ENCODE data around the gene CFAP20.

CFAP20 gene

GRCh38 chr16:58124601-58124915 lies 4.6 kb downstream of the CFAP20 start:
- DNase-seq (ENCODE audit: low read depth), result no peak

- no peak for DNase-seq (ENCODE audit: low read depth)
Observed at GRCh38 chr16:58123896-58124600, 5.1 kb downstream of the CFAP20 start.

- no peak for DNase-seq (ENCODE audit: low read depth)
Observed at GRCh38 chr16:58121132-58121531, 8.0 kb downstream of the CFAP20 start.

- no peak for DNase-seq (ENCODE audit: low read depth)
Observed at GRCh38 chr16:58120234-58120633, 8.9 kb downstream of the CFAP20 start.

GRCh38 chr16:58119509-58119845 lies 9.7 kb downstream of the CFAP20 start:
- DNase-seq (ENCODE audit: low read depth), result no peak

GRCh38 chr16:58118801-58119508 lies 10.2 kb downstream of the CFAP20 start:
- DNase-seq (ENCODE audit: low read depth), result no peak

- no peak for DNase-seq (ENCODE audit: low read depth)
Observed at GRCh38 chr16:58116529-58116928, 12.7 kb downstream of the CFAP20 start.

GRCh38 chr16:58116081-58116480 lies 13.1 kb downstream of the CFAP20 start:
- DNase-seq (ENCODE audit: low read depth), result no peak

GRCh38 chr16:58114827-58115825 lies 14.1 kb downstream of the CFAP20 start:
- no peak for DNase-seq (ENCODE audit: low read depth)

GRCh38 chr16:58111302-58111627 lies 17.9 kb downstream of the CFAP20 start:
- no peak for DNase-seq (ENCODE audit: low read depth)

GRCh38 chr16:58110571-58111301 lies 18.4 kb downstream of the CFAP20 start:
- DNase-seq (ENCODE audit: low read depth), result no peak

GRCh38 chr16:58109881-58110280 lies 19.3 kb downstream of the CFAP20 start:
- DNase-seq (ENCODE audit: low read depth), result no peak

- DNase-seq (ENCODE audit: low read depth), result no peak
Observed at GRCh38 chr16:58109330-58109729, 19.9 kb downstream of the CFAP20 start.

GRCh38 chr16:58107709-58108108 lies 21.5 kb downstream of the CFAP20 start:
- DNase-seq (ENCODE audit: low read depth), result no peak

GRCh38 chr16:58107228-58107627 lies 22.0 kb downstream of the CFAP20 start:
- DNase-seq (ENCODE audit: low read depth), result no peak

- DNase-seq (ENCODE audit: low read depth), result no peak
Observed at GRCh38 chr16:58105631-58106030, 23.6 kb downstream of the CFAP20 start.

GRCh38 chr16:58102665-58103392 lies 26.4 kb downstream of the CFAP20 start:
- no peak for DNase-seq (ENCODE audit: low read depth)

GRCh38 chr16:58099956-58100300 lies 29.3 kb downstream of the CFAP20 start:
- no peak for DNase-seq (ENCODE audit: low read depth)

GRCh38 chr16:58099097-58099955 lies 29.9 kb downstream of the CFAP20 start:
- no peak for DNase-seq (ENCODE audit: low read depth)

- no peak for DNase-seq (ENCODE audit: low read depth)
Observed at GRCh38 chr16:58098207-58099096, 30.7 kb downstream of the CFAP20 start.
